HG02852 (cell line): ENCODE results near the gene ACOT7.
"Not testable (repeated sequence)": the region's sequence is repeated elsewhere in the genome, so short reads cannot be mapped to it uniquely, and the experiment has no call there.

Source experiments
- ATAC-seq: cut with Tn5 transposase; IDR thresholded peaks from one replicate; pipeline ENCODE4 v1.9.1; 2021; ENCODE audit warnings: mild to moderate bottlenecking, moderate library complexity; ENCODE audit not compliant: unreplicated experiment

ACOT7 gene

GRCh38 chr1:6393400-6394187 lies at the start of gene ACOT7:
Gene ACOT7, minus strand, starts transcription at chr1:6393767. Its CDS starts 368 bp downstream, at chr1:6393399.
- peak; percentile 77 for ATAC-seq

- no peak for ATAC-seq
Measured at GRCh38 chr1:6441586-6441985, 48.0 kb upstream of the ACOT7 start.

DNA sequence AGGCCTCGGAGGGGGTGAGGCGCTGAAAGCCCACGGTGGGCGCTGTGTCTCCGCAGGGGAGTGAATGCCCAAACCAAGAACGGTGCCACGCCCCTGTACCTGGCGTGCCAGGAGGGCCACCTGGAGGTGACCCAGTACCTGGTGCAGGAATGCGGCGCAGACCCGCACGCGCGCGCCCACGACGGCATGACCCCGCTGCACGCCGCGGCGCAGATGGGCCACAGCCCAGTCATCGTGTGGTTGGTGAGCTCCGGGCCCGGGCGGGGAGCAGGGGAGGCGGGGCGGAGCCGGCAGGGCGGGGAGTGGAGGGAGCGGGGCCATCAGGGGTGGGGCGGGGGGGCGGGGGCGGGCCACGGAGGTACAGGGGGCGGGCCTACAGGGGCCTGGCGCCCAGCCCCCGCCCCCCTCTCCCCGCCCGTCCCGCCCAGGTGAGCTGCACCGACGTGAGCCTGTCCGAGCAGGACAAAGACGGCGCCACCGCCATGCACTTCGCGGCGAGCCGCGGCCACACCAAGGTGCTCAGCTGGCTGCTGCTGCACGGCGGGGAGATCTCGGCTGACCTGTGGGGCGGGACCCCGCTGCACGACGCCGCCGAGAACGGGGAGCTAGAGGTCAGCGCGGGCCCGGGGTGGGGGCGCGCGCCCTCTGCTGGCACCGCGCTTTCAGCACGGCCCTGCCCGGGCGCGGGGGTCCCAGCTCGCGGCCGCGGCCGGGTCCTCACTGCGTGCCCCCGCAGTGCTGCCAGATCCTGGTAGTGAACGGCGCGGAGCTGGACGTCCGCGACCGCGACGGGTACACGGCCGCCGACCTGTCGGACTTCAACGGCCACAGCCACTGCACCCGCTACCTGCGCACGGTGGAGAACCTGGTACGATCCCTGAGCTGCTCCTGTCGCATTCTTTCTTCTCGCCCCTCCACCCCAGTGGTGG lies 46.9 kb upstream of the ACOT7 start:
- ATAC-seq, result no peak

GRCh38 chr1:6438047-6438525 lies 44.5 kb upstream of the ACOT7 start:
- no peak for ATAC-seq

GRCh38 chr1:6437012-6437700 lies 43.6 kb upstream of the ACOT7 start:
- ATAC-seq, result not testable (repeated sequence)

DNA sequence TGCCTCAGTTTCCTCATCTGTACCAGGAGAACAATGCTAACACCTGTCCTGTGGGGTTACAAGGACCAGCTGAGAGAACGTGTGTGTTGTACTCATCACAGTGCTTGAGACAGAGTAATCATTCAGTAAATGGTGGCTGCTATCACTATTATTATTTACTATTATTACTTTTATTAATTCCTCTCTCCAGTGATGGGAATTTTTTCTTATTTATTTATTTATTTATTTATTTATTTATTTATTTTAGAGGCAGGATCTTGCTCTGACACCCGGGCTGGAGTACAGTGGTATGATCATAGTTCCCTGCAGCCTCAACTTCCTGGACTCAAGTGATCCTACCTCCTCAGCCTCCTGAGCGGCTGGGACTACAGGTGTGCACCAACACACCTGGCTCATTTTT lies 42.7 kb upstream of the ACOT7 start:
- not testable (repeated sequence) for ATAC-seq

DNA sequence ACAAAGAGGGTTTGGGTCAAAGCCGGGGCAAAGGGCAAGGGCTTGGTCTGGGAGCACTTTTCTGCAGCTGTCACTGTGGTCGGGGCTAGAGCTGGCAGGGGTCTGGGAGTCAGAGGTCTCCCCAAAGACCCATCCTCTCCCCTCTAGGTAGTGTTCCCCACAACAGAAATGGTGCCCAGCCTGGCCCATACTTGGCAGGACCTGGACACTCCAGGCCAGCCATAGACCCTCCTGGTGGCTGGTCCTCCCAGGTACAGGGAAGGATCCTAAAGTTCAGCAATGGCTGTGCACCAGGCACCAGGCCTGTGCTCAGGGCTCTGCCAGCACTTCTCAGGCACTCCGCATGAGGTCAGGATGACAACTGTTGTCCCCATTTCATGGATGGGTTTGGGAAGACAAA lies 42.0 kb upstream of the ACOT7 start:
- no peak for ATAC-seq

DNA sequence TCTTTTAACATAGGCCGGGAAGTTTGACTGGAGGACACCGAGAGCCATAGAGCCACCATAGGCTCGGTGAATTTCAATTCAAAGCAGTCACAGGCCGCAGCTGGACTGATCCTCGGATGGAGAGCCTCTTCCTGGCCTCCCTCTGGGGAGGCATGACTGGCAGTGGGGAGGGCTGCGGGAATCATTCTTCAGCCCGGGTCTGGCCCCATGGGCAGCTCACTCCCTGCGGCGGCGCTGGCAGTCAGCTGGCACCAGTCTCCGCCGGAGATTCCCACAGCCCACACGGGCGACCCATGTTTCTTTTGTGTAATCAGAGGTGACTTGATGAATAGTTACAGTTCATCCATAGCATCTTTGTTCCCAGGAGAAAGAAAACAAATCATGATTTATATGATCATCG lies 41.6 kb upstream of the ACOT7 start:
- no peak for ATAC-seq

GRCh38 chr1:6434186-6434585 lies 40.6 kb upstream of the ACOT7 start:
- ATAC-seq, result no peak

DNA sequence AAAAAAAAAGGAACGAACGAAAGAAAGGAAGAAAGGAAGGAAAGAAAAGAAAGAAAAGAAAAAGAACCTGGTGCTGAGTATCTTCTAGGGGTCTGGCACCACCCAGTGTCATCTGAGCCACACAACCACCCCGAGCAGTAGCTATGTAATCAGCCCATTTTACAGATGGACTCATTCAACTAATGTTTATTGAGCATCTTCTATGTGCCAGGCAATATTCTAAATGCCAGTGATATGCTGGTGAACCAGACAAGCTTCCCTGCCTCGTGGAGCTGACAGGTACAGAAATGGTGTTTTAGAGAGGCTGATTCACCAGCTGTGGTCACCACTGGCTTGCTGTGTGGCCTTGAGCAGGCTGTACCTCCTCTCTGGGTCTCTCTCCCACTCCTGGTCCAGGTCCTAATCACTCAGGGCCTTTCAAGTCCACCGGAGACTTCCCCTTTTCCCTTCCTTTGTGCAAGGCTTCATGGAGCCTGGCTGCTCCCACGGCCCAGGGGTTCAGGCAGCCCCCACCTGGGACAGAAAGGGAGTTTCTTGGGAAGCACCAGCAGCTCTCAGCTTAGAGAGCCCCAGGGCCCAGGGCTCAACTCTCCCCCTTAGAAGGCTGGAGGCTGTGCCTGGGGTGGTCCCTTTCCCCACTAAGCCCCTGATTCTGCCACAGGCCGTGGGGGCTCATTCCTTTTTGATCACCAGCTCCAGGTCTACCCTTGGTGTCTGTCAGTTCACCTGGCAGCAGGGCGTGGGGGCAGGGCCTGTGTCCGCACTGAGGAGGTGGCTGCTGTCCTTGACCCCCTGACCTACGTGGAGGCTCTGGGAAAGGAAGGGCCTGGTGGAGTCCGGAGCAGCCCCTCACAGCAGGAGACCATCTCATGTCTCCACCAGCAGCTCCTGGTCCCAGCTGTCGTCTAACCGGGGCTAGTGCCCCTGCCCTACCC lies 38.3 kb upstream of the ACOT7 start:
- not testable (repeated sequence) for ATAC-seq

- ATAC-seq, result not testable (repeated sequence)
Measured at GRCh38 chr1:6429660-6430411, 36.3 kb upstream of the ACOT7 start.

DNA sequence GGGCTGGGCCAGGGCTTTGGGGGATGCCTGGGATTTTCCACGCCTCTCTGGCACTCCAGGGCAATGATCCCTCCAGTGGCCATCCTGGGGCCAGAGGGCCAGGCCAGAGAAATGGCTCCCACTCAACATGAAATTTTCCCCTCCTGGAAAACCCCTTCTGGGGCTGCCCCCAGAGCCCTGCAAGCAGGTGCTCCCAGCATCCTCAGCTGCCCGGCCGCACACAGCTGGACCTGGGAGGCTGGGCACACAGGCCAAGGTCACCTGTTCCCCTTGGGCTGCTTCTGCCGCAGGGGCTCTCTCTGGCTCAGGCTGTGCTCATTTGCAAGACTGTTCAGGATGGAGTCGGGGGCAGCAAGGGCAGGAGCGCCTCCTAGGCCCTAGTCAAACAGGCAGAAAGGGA lies 34.9 kb upstream of the ACOT7 start:
- not testable (repeated sequence) for ATAC-seq

DNA sequence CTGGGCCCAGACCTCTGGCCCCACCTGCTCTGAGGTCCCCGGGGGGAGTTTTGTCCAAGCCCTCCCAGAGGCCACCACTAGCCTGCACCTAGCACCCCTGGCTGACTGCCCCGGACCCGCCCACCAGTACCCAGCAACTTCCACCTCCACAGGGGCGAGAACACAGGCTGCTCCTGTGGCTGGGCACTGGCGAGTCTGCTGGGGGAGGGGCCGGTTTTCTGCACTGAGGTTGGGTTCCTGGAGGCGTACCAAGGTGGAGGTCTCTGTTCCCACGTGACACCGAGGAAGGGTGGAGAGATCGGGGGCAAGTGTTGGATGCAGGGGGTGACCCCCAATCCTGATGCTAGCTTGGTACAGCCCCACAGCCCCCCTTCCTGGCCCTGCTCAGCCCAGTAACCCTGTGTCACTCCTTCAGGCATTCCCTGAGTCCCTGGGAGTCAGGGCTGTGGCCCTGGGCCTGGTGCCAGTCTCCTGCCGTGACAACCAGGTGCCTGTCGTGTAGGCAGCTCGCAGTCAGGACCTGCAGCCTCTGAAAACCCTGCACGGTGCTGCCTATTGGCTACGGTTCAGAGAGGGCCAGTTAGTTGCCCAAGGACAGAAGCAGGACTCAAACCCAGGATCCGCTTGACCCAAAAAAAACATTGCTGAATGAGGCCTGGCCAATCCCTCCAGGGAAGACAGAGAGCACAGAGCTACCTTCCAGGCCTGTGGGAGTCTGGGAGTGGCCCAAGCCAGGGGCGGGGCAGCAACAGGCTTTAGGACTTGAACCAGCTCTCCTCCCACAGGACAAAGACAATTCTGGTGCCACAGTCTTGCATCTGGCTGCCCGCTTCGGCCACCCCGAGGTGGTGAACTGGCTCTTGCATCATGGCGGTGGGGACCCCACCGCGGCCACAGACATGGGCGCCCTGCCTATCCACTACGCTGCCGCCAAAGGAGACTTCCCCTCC lies 34.1 kb upstream of the ACOT7 start:
- no peak for ATAC-seq

- ATAC-seq, result no peak
Measured at GRCh38 chr1:6426972-6427350, 33.4 kb upstream of the ACOT7 start.

DNA sequence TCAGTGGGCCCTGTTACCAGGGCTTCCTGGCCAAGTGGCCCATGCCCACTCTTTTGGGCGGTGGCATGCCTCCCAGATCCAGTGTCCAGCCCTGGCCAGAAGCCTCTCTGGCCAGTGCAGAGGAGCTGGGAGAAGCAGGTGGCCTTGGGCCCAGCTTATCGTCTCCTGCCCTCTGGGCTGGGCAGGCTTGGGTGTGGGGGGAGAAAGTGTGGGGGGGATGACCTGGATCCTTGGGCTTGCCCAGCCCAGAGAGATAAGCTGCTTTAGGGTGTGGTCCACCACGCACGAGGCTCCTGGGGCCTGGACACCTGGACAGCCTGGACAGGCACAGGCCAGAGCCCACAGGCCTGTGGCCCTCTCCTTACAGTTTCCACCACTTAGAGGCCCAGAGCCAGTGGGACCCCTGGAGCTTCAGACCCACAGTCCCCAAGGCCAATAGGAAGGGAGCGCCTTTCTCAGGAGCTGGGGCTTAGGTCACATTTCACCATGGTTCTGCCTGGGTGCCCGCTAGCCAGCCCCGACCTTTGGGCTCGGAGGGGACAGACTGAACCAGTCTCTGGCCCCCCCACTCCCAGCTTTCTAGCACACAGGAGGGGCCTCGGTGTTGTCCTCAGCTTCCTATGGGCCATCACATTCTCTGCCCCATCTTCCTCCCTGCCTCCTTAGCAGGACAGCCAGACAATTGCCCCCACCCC lies 32.9 kb upstream of the ACOT7 start:
- ATAC-seq, result no peak

- no peak for ATAC-seq
Measured at GRCh38 chr1:6425658-6426057, 32.1 kb upstream of the ACOT7 start.
